ENCODE results near the gene PRDM5. TPM values are rescaled to one million over a fixed set of nuclear protein-coding genes. Genes with fewer than 3 reads are reported as not detected.

Gene PRDM5
- total and polyA plus RNA-seq, 3 donors from 2014 or later = 8.2 to 21.9 (median 19.1) TPM

DNA sequence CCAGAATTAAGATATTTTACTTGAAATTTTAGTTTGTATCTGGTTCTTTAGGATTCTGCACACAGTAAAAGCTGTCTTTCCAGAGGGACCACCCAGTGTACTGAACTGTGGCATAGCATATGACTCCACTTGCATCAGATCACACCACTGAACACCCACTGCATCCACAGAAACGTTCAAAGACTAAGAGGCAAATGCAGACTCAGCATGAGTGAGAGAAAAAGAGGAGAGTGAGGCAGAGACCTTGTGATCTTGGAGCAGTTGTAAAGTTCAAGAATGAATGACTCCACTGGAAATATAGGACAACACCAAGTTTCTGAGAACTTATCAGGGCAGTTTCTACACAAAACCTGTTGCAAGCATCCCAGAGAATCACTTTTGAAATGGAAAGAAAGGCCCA is 20.8 kb downstream of the PRDM5 start:
- TF ChIP-seq POLR2A (IDR thresholded peaks at IDR 0.05) = no peak
- TF ChIP-seq, protein P1, sequence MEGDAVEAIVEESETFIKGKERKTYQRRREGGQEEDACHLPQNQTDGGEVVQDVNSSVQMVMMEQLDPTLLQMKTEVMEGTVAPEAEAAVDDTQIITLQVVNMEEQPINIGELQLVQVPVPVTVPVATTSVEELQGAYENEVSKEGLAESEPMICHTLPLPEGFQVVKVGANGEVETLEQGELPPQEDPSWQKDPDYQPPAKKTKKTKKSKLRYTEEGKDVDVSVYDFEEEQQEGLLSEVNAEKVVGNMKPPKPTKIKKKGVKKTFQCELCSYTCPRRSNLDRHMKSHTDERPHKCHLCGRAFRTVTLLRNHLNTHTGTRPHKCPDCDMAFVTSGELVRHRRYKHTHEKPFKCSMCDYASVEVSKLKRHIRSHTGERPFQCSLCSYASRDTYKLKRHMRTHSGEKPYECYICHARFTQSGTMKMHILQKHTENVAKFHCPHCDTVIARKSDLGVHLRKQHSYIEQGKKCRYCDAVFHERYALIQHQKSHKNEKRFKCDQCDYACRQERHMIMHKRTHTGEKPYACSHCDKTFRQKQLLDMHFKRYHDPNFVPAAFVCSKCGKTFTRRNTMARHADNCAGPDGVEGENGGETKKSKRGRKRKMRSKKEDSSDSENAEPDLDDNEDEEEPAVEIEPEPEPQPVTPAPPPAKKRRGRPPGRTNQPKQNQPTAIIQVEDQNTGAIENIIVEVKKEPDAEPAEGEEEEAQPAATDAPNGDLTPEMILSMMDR (IDR thresholded peaks at IDR 0.05) = no peak
- H3K27me3 ChIP-seq = no peaks in the 10 kb centered on the region
- 33 to 42% methylated on average over 1 of the region's 1 CpG for WGBS, 2 donors
- H3K9me3 ChIP-seq = no peaks in the 10 kb centered on the region
- intact Hi-C loops (cut with DNase I; ENCODE audit: low total_unique reads) = no loop called here
- H3K4me1 ChIP-seq = no peaks in the 10 kb centered on the region
- H3K27ac ChIP-seq = no peak overlapping the region
- no peaks in the 10 kb centered on the region for H3K36me3 ChIP-seq (ENCODE audit: low read depth, missing control alignments)
- H3K4me3 ChIP-seq = no peak overlapping the region
- no peak for DNase-seq

DNA sequence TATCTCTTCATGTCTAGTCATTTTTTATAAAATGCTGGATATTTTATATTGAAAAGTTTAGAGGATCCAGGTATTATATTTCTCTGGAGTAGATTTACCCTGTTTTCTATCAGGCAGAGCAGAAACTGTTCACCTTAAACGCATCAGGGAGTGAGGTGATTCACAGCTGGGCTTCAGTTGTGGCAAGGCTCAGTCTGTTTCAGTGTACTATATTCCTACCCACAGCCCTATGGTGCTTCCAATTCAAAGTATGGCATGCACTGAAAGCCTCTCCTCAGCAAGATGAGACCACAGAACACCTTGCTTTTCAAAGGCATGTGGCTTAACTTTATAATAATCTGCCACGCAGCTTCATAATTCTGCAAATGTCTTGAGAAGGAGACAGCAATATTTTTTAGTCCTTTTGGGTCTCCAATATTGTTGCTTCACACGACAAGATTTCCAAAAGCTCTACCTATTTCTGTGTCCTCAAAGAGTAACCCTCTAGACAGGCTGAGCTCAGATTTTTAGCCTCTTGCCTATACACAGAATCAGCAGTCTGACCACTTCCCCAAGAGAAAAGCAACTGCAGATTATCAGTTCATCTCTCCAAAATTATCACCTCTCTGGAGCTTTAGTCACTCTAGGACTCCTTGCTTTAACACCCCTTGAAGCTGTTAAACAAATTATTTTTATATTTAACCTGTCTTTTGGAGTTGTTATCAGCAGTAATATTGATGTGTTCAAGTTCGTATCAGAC is 24.4 kb downstream of the PRDM5 start:
- intact Hi-C loops (cut with DNase I; ENCODE audit: low total_unique reads) = no loop called here
- WGBS, 2 donors = 93 to 97% methylated on average over 4 of the region's 4 CpGs

DNA sequence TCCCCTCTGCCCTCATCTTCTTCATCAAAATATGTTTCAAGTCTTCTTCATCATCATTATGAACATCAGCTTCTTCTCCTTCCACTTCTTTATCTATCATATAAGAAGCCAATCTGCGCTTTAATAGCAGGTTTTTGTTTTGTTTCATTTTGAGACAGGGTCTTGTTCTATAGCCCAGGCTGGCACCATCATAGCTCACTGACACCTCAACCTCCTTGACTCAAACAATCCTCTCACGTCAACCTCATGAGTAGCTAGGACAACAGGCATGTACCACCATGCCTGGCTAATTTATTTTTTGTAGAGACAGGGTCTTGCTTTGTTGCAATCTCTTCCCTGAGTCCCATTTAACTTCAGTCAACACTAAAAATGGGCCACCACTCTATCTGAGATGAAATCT is 27.0 kb downstream of the PRDM5 start:
- intact Hi-C loops (cut with DNase I; ENCODE audit: low total_unique reads) = no loop called here
- no peaks in the 10 kb centered on the region for H3K36me3 ChIP-seq (ENCODE audit: low read depth, missing control alignments)
- H3K4me1 ChIP-seq = no peaks in the 10 kb centered on the region
- no peak overlapping the region for H3K27ac ChIP-seq
- 98% methylated on average over 2 of the region's 2 CpGs for WGBS, 2 donors
- H3K27me3 ChIP-seq = no peaks in the 10 kb centered on the region
- no peak for TF ChIP-seq POLR2A (IDR thresholded peaks at IDR 0.05)
- TF ChIP-seq, protein P1 (IDR thresholded peaks at IDR 0.05) = no peak
- H3K4me3 ChIP-seq = no peak overlapping the region
- DNase-seq = no peak
- no peaks in the 10 kb centered on the region for H3K9me3 ChIP-seq

More for the DNA sequence above, 24.4 kb downstream of the PRDM5 start:
- no peaks in the 10 kb centered on the region for H3K9me3 ChIP-seq
- no peaks in the 10 kb centered on the region for H3K36me3 ChIP-seq (ENCODE audit: low read depth, missing control alignments)
- TF ChIP-seq, protein P1 (IDR thresholded peaks at IDR 0.05) = no peak
- no peak for TF ChIP-seq POLR2A (IDR thresholded peaks at IDR 0.05)
- no peak for DNase-seq
- no peak overlapping the region for H3K27ac ChIP-seq
- no peak overlapping the region for H3K4me3 ChIP-seq
- no peaks in the 10 kb centered on the region for H3K4me1 ChIP-seq
- H3K27me3 ChIP-seq = no peaks in the 10 kb centered on the region

DNA sequence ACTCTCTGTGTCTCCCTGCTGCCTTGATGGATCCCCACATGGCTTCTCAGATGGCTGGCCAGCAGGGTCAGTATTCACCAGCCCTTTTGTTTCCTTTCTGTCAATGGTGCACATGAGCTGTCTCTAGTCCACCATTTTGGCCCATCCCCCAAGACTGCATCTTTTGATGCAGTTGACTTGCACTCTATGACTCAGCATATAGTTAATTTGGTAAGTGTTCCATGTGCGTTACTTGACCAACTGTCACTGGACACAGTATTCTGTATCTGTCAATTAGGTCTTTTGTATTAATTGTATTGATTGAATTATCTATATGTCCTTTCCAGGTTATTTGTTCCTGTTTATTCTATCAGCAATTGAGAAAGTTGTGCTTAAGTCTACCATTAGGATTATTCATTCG is 29.2 kb downstream of the PRDM5 start:
- Histone ChIP-seq H3K4me3 (no peak overlapping the region), H3K36me3 (ENCODE audit: low read depth, missing control alignments) (no peaks in the 10 kb centered on the region), H3K4me1 (no peaks in the 10 kb centered on the region), H3K27ac (no peak overlapping the region), H3K9me3 (no peaks in the 10 kb centered on the region), H3K27me3 (no peaks in the 10 kb centered on the region)
- TF ChIP-seq POLR2A (IDR thresholded peaks at IDR 0.05) = no peak
- TF ChIP-seq, protein P1 (IDR thresholded peaks at IDR 0.05) = no peak
- no peak for DNase-seq
- intact Hi-C loops (cut with DNase I; ENCODE audit: low total_unique reads) = no loop called here
- WGBS, 2 donors = 76% methylated on average over 2 of the region's 2 CpGs

DNA sequence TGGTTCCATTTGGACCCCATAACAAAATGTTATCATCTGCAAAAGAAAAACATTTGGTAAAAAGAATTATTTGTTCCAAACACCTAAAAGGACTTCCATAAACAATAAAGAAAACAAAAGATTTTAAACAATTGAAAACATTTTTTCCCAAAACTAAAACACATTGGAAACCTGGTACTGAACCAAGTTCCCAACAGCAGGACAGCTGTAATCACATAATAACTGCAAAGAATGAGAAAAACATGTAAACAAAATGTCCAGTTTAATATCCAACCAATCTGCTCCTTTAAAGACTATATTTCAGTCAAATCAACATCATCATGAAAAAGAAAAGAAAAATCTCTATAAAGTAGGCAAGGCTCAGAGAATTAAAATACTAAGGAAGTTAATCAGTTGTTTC is 36.3 kb downstream of the PRDM5 start:
- DNase-seq = no peak
- intact Hi-C loops (cut with DNase I; ENCODE audit: low total_unique reads) = no loop called here
- Histone ChIP-seq H3K27me3 (no peaks in the 10 kb centered on the region), H3K4me3 (no peak overlapping the region), H3K36me3 (ENCODE audit: low read depth, missing control alignments) (no peaks in the 10 kb centered on the region), H3K4me1 (no peaks in the 10 kb centered on the region), H3K27ac (no peak overlapping the region), H3K9me3 (no peaks in the 10 kb centered on the region)
- TF ChIP-seq, protein P1 (IDR thresholded peaks at IDR 0.05) = no peak
- TF ChIP-seq POLR2A (IDR thresholded peaks at IDR 0.05) = no peak

Data from testis (tissue), 3 donors.